HG02943 (cell line): Measurements from ENCODE around the gene CACNA2D3.

Source experiments
- ATAC-seq: cut with Tn5 transposase; IDR thresholded peaks from one replicate; pipeline ENCODE4 v1.9.1; 2021; ENCODE audit warnings: mild to moderate bottlenecking, low read depth, moderate library complexity; ENCODE audit not compliant: unreplicated experiment

Gene CACNA2D3

GRCh38 chr3:54126551-54126950 lies 4.2 kb downstream of the CACNA2D3 start:
- ATAC-seq = no peak

- ATAC-seq = no peak
Observed at GRCh38 chr3:54127499-54128056, 5.2 kb downstream of the CACNA2D3 start.

- ATAC-seq = no peak
Observed at GRCh38 chr3:54131026-54131605, 8.8 kb downstream of the CACNA2D3 start.

GRCh38 chr3:54131890-54132289 lies 9.5 kb downstream of the CACNA2D3 start:
- no peak for ATAC-seq

- no peak for ATAC-seq
Observed at GRCh38 chr3:54132685-54133084, 10.3 kb downstream of the CACNA2D3 start.

GRCh38 chr3:54133196-54133595 lies 10.8 kb downstream of the CACNA2D3 start:
- ATAC-seq = no peak

GRCh38 chr3:54134155-54134554 lies 11.8 kb downstream of the CACNA2D3 start:
- no peak for ATAC-seq

- no peak for ATAC-seq
Observed at GRCh38 chr3:54134713-54135112, 12.4 kb downstream of the CACNA2D3 start.

- no peak for ATAC-seq
Observed at GRCh38 chr3:54137311-54137710, 15.0 kb downstream of the CACNA2D3 start.

- ATAC-seq = no peak
Observed at GRCh38 chr3:54138937-54139547, 16.7 kb downstream of the CACNA2D3 start.

- ATAC-seq = no peak
Observed at GRCh38 chr3:54139630-54140029, 17.3 kb downstream of the CACNA2D3 start.

- no peak for ATAC-seq
Observed at GRCh38 chr3:54144284-54144683, 21.9 kb downstream of the CACNA2D3 start.

GRCh38 chr3:54146506-54147239 lies 24.3 kb downstream of the CACNA2D3 start:
- no peak for ATAC-seq

- no peak for ATAC-seq
Observed at GRCh38 chr3:54150864-54151467, 28.6 kb downstream of the CACNA2D3 start.

- ATAC-seq = no peak
Observed at GRCh38 chr3:54153477-54153876, 31.1 kb downstream of the CACNA2D3 start.

- no peak for ATAC-seq
Observed at GRCh38 chr3:54157860-54158259, 35.5 kb downstream of the CACNA2D3 start.

GRCh38 chr3:54159917-54160316 lies 37.6 kb downstream of the CACNA2D3 start:
- ATAC-seq = no peak

- no peak for ATAC-seq
Observed at GRCh38 chr3:54163441-54163840, 41.1 kb downstream of the CACNA2D3 start.

- no peak for ATAC-seq
Observed at GRCh38 chr3:54164192-54164975, 42.0 kb downstream of the CACNA2D3 start.

- ATAC-seq = no peak
Observed at GRCh38 chr3:54165865-54166264, 43.5 kb downstream of the CACNA2D3 start.
